ENCODE data around the gene ALK. TPM values are rescaled to one million over a fixed set of nuclear protein-coding genes. Genes with fewer than 3 reads are reported as not detected.

Gene ALK
- polyA plus RNA-seq, 3 donors: not detected

DNA sequence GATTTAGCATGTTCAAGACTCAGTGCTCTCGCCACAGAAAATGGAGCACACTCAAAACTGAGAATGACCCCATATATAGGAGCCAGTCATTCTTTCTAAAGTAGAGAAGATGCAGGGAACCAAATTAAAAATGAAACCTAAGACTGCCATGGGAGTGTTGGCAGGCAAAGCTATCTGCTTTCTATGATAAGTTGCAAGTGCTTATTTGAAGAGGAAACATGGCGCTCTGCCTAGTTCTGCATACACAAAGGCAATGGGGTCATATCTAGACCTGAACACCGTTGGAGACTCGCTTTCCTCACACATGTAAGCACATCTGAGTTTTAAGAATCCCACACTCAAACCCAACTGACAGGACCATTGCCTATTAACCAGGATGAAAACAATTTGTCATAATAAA lies 292.5 kb downstream of the ALK start:
- DNase-seq: no peak
- TF ChIP-seq, protein P1, sequence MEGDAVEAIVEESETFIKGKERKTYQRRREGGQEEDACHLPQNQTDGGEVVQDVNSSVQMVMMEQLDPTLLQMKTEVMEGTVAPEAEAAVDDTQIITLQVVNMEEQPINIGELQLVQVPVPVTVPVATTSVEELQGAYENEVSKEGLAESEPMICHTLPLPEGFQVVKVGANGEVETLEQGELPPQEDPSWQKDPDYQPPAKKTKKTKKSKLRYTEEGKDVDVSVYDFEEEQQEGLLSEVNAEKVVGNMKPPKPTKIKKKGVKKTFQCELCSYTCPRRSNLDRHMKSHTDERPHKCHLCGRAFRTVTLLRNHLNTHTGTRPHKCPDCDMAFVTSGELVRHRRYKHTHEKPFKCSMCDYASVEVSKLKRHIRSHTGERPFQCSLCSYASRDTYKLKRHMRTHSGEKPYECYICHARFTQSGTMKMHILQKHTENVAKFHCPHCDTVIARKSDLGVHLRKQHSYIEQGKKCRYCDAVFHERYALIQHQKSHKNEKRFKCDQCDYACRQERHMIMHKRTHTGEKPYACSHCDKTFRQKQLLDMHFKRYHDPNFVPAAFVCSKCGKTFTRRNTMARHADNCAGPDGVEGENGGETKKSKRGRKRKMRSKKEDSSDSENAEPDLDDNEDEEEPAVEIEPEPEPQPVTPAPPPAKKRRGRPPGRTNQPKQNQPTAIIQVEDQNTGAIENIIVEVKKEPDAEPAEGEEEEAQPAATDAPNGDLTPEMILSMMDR (IDR thresholded peaks at IDR 0.05): no peak
- Mint-ChIP-seq H3K27me3 (ENCODE audit: low read depth in 3 of 3) (peaks cover 0 to 4% (median 0%) of the 10 kb centered on the region in 3 donors), H3K4me3 (no peak overlapping the region), H3K4me1 (no peaks in the 10 kb centered on the region), H3K9me3 (peaks cover 0 to 4% (median 1%) of the 10 kb centered on the region in 7 donors), H3K27ac (no peak overlapping the region), H3K36me3 (no peaks in the 10 kb centered on the region)
- H3K9me3 ChIP-seq (replicated peaks in 1 of 2; ENCODE audit: control insufficient read depth in 1 of 2, insufficient read depth in 1 of 2, low read length in 2 of 2): no peaks in the 10 kb centered on the region
- H3K4me2 ChIP-seq (replicated peaks; ENCODE audit: extremely low read depth, low read length, poor library complexity, severe bottlenecking): no peak overlapping the region
- intact Hi-C loops (cut with micrococcal nuclease): no loop called here
- H3K36me3 ChIP-seq (replicated peaks in 1 of 2; ENCODE audit: control insufficient read depth in 1 of 2, insufficient read depth in 2 of 2, low read length in 2 of 2): no peaks in the 10 kb centered on the region
- H3K4me1 ChIP-seq (ENCODE audit: control insufficient read depth in 1 of 2, insufficient read depth in 2 of 2, low read length in 2 of 2): no peaks in the 10 kb centered on the region
- WGBS (ENCODE audit: insufficient coverage): no CpG with 5 or more reads among the region's 4 CpGs
- H3K27ac ChIP-seq (ENCODE audit: low read depth in 1 of 2, low read length in 2 of 2): no peak overlapping the region
- H2AFZ ChIP-seq (ENCODE audit: insufficient read depth, low read depth, low read length, poor library complexity, severe bottlenecking): no peak overlapping the region
- H3K79me2 ChIP-seq (ENCODE audit: insufficient read depth, low read length): no peaks in the 10 kb centered on the region
- H3K9ac ChIP-seq (ENCODE audit: insufficient read depth, low read length, poor library complexity, severe bottlenecking): no peak overlapping the region
- no peaks in the 10 kb centered on the region for H3K27me3 ChIP-seq (ENCODE audit: control insufficient read depth in 2 of 2, insufficient read depth in 2 of 2, low read length in 2 of 2)
- no peak overlapping the region for H3K4me3 ChIP-seq (replicated peaks in 1 of 3; ENCODE audit: low read depth in 2 of 3, low read length in 3 of 3)
- H4K20me1 ChIP-seq (ENCODE audit: insufficient read depth, low read length): no peaks in the 10 kb centered on the region

DNA sequence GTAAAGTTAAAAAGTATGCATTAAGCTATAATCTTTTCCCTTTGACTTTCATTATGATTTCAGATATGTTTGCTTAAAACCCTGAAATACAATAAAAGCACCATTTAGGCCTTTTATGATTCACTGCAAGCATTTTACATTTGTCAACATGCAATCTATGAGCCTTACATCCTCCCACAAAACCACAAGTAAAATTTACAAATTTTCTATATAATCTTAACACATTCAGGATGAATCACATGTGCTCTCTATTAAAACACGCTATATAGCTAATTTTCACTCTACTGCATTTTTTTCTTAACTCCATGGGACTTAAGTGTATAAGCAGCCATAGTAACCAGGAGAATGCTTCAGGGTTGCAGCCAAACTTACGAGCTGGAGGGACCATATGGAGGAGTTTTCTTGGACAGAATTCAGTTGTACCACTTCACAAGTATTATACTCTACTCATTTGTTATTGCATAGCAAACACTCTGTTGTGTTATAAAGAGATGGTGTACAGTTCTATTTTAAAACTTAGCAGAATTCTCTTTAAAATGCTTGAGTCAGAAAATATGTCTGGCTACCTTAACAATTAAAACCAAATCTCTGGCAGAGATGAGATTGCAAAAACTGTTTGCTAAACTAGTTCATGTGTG lies 293.2 kb downstream of the ALK start:
- no peak overlapping the region for H3K4me2 ChIP-seq (replicated peaks; ENCODE audit: extremely low read depth, low read length, poor library complexity, severe bottlenecking)
- peaks cover 0 to 4% (median 0%) of the 10 kb centered on the region in 3 donors for H3K27me3 Mint-ChIP-seq (ENCODE audit: low read depth in 3 of 3)
- H3K9me3 Mint-ChIP-seq: peaks cover 0 to 4% (median 1%) of the 10 kb centered on the region in 7 donors

More for the DNA sequence above, 293.2 kb downstream of the ALK start:
- Mint-ChIP-seq H3K27ac (no peak overlapping the region), H3K4me1 (no peaks in the 10 kb centered on the region), H3K36me3 (no peaks in the 10 kb centered on the region), H3K4me3 (no peak overlapping the region)
- H2AFZ ChIP-seq (ENCODE audit: insufficient read depth, low read depth, low read length, poor library complexity, severe bottlenecking): no peak overlapping the region
- H3K4me3 ChIP-seq (replicated peaks in 1 of 3; ENCODE audit: low read depth in 2 of 3, low read length in 3 of 3): no peak overlapping the region
- no peaks in the 10 kb centered on the region for H3K27me3 ChIP-seq (ENCODE audit: control insufficient read depth in 2 of 2, insufficient read depth in 2 of 2, low read length in 2 of 2)
- no peak overlapping the region for H3K27ac ChIP-seq (ENCODE audit: low read depth in 1 of 2, low read length in 2 of 2)
- TF ChIP-seq, protein P1 (IDR thresholded peaks at IDR 0.05): no peak
- H3K79me2 ChIP-seq (ENCODE audit: insufficient read depth, low read length): no peaks in the 10 kb centered on the region
- no CpG with 5 or more reads among the region's 2 CpGs for WGBS (ENCODE audit: insufficient coverage)
- no peaks in the 10 kb centered on the region for H4K20me1 ChIP-seq (ENCODE audit: insufficient read depth, low read length)
- DNase-seq: no peak
- intact Hi-C loops (cut with micrococcal nuclease): no loop called here
- no peaks in the 10 kb centered on the region for H3K9me3 ChIP-seq (replicated peaks in 1 of 2; ENCODE audit: control insufficient read depth in 1 of 2, insufficient read depth in 1 of 2, low read length in 2 of 2)
- no peak overlapping the region for H3K9ac ChIP-seq (ENCODE audit: insufficient read depth, low read length, poor library complexity, severe bottlenecking)
- no peaks in the 10 kb centered on the region for H3K4me1 ChIP-seq (ENCODE audit: control insufficient read depth in 1 of 2, insufficient read depth in 2 of 2, low read length in 2 of 2)
- H3K36me3 ChIP-seq (replicated peaks in 1 of 2; ENCODE audit: control insufficient read depth in 1 of 2, insufficient read depth in 2 of 2, low read length in 2 of 2): no peaks in the 10 kb centered on the region

Measured in CD14-positive monocyte (primary cell).